ENCODE data around the gene MOV10L1. TPM values are rescaled to one million over a fixed set of nuclear protein-coding genes. Genes with fewer than 3 reads are reported as not detected.

MOV10L1 gene
- total RNA-seq, 1 donor from 2014 or later = 0.56 TPM

GRCh38 chr22:50115693-50116092 is 25.9 kb downstream of the MOV10L1 start:
- DNase-seq (no peak), ATAC-seq (peak in 1 of 2 donors; percentile 5)
- Histone ChIP-seq H3K4me3 (no peak overlapping the region), H3K36me3 (no peaks in the 10 kb centered on the region), H3K9me3 (no peaks in the 10 kb centered on the region), H3K4me1 (peaks cover 22% of the 10 kb centered on the region), H3K27me3 (ENCODE audit: low read depth) (peaks cover 10% of the 10 kb centered on the region), H3K27ac (no peak overlapping the region)
- intact Hi-C loops (cut with DNase I) = no loop called here
- no peak for TF ChIP-seq CTCF (IDR thresholded peaks at IDR 0.05)

- ATAC-seq (no peak), DNase-seq (no peak)
- H3K4me1 ChIP-seq = peaks cover 22% of the 10 kb centered on the region
- no peak overlapping the region for H3K4me3 ChIP-seq
- intact Hi-C loops (cut with DNase I) = no loop called here
- peaks cover 10% of the 10 kb centered on the region for H3K27me3 ChIP-seq (ENCODE audit: low read depth)
- no peak for TF ChIP-seq CTCF (IDR thresholded peaks at IDR 0.05)
- H3K27ac ChIP-seq = no peak overlapping the region
- H3K36me3 ChIP-seq = no peaks in the 10 kb centered on the region
- H3K9me3 ChIP-seq = no peaks in the 10 kb centered on the region
These were observed 27.5 kb downstream of the MOV10L1 start for GRCh38 chr22:50117168-50117762.

- peaks cover 8% of the 10 kb centered on the region for H3K27me3 ChIP-seq (ENCODE audit: low read depth)
- H3K9me3 ChIP-seq = peaks cover 8% of the 10 kb centered on the region
- H3K4me3 ChIP-seq = no peak overlapping the region
- TF ChIP-seq CTCF (IDR thresholded peaks at IDR 0.05) = no peak
- peaks cover 22% of the 10 kb centered on the region for H3K4me1 ChIP-seq
- H3K27ac ChIP-seq = no peak overlapping the region
- no peak for ATAC-seq
- DNase-seq = no peak
- no peaks in the 10 kb centered on the region for H3K36me3 ChIP-seq
- intact Hi-C loops (cut with DNase I) = no loop called here
These were observed 28.3 kb downstream of the MOV10L1 start for GRCh38 chr22:50118129-50118528.

GRCh38 chr22:50118557-50119168 is 28.9 kb downstream of the MOV10L1 start:
- H3K36me3 ChIP-seq = no peaks in the 10 kb centered on the region
- peaks cover 12% of the 10 kb centered on the region for H3K9me3 ChIP-seq
- peaks cover 3% of the 10 kb centered on the region for H3K27me3 ChIP-seq (ENCODE audit: low read depth)
- peaks cover 22% of the 10 kb centered on the region for H3K4me1 ChIP-seq
- DNase-seq (no peak), ATAC-seq (peak in 1 of 2 donors; percentile 57)
- intact Hi-C loops (cut with DNase I) = no loop called here
- no peak overlapping the region for H3K27ac ChIP-seq
- no peak overlapping the region for H3K4me3 ChIP-seq
- TF ChIP-seq CTCF (IDR thresholded peaks at IDR 0.05) = no peak

GRCh38 chr22:50119169-50119767 is 29.5 kb downstream of the MOV10L1 start:
- ATAC-seq (peak in 1 of 2 donors; percentile 10), DNase-seq (no peak)
- Histone ChIP-seq H3K27ac (peak overlapping the region; percentile 6), H3K36me3 (no peaks in the 10 kb centered on the region), H3K4me1 (peaks cover 18% of the 10 kb centered on the region), H3K4me3 (no peak overlapping the region), H3K9me3 (peaks cover 12% of the 10 kb centered on the region), H3K27me3 (ENCODE audit: low read depth) (peaks cover 3% of the 10 kb centered on the region)
- intact Hi-C loops (cut with DNase I) = no loop called here
- no peak for TF ChIP-seq CTCF (IDR thresholded peaks at IDR 0.05)

All from lower lobe of right lung (tissue), 2 donors.